HG02610 (cell line): ENCODE results near the gene MIA.
"Not testable (repeated sequence)": the region's sequence is repeated elsewhere in the genome, so short reads cannot be mapped to it uniquely, and the experiment has no call there.

ENCODE experiments used
- ATAC-seq: cut with Tn5 transposase; IDR thresholded peaks from one replicate; pipeline ENCODE4 v1.9.1; 2021; ENCODE audit warnings: mild to moderate bottlenecking, moderate library complexity; ENCODE audit not compliant: unreplicated experiment

Gene MIA

DNA sequence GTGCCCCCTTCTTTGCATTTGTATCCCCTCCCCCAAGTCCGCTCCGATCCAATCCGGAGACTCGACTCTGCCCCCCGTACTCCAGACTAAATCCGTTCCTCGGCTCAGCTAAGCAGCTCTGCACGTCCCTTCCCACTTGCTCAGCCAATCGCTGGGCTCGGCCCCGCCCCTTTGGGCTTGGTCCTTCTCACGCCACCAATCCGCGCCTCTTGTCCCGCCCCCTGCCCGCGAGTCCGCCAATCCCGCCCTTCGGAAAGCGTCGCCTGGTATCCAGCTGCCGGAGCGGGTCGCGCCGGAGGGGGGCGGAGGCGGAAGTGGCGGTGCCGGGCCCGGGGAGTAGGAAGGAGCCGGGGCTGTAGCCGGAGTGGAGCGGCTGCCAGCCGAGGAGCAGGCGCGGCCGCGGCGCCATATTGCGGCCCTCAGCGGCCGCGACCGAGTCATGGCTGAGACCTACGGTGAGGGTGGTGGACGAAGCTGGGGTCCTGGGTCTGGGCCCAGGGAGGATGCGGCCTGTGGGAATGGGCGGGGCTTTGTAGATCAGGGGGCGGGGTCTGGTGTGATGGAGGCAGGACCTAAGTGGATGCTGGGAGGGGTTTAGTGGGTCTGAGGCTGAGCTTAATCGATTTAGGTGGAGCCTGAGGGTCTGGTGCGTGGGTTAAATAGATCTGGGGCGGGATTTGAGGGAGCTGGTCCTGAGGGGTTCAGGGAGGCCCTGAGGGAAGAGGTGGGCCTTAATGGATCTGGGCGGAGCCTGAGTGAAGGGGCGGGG is 2.8 kb downstream of the MIA start, which contains the start of gene RAB4B:
Gene RAB4B (plus strand): TSS at position 311 of the 769 bp plus-strand sequence. CDS start 129 bp downstream, at position 440.
- peak; percentile 52 for ATAC-seq

- ATAC-seq, result no peak
Measured at GRCh38 chr19:40778706-40779284, 3.5 kb downstream of the MIA start.

- ATAC-seq, result no peak
Measured at GRCh38 chr19:40780582-40780981, 5.3 kb downstream of the MIA start.

DNA sequence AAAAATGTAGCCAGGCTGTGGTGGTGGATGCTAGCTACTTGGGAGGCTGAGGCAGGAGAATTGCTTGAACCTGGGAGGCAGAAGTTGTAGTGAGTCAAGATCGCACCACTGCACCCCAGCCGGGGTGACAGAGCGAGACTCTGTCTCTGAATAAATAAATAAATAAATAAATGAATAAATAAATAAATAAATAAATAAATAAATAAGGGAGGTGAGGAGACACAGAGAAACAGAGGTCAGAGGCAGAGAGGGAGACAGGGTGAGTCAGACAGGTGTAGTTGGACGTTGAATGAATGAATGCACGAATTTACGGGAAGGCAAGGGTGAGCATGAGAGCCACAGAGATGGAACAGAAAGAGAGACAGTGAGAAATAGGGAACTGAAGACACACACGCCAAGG is 5.8 kb downstream of the MIA start:
- ATAC-seq, result no peak

- no peak for ATAC-seq
Measured at GRCh38 chr19:40783711-40784110, 8.4 kb downstream of the MIA start.

GRCh38 chr19:40784146-40784545 is 8.8 kb downstream of the MIA start:
- ATAC-seq, result not testable (repeated sequence)

DNA sequence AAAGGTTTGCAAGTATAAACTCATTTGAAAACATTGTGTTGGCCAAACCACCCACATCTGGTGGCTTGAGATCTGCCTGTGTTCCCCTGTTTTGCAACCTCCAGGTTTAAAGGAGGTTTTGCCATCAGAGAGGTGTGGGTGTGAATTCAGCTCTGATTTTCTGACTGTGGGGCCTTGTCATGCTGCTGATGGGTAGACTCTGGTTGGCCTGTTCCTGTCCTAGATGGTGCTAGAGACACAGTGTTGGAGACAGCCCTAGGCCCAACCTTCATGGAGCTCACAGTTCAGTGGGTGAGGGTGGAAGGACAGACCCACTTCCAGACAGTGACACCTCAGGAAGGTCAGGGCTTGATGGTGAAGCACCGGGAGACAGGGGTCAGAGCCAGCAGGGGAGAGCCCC is 10.2 kb downstream of the MIA start:
- no peak for ATAC-seq

DNA sequence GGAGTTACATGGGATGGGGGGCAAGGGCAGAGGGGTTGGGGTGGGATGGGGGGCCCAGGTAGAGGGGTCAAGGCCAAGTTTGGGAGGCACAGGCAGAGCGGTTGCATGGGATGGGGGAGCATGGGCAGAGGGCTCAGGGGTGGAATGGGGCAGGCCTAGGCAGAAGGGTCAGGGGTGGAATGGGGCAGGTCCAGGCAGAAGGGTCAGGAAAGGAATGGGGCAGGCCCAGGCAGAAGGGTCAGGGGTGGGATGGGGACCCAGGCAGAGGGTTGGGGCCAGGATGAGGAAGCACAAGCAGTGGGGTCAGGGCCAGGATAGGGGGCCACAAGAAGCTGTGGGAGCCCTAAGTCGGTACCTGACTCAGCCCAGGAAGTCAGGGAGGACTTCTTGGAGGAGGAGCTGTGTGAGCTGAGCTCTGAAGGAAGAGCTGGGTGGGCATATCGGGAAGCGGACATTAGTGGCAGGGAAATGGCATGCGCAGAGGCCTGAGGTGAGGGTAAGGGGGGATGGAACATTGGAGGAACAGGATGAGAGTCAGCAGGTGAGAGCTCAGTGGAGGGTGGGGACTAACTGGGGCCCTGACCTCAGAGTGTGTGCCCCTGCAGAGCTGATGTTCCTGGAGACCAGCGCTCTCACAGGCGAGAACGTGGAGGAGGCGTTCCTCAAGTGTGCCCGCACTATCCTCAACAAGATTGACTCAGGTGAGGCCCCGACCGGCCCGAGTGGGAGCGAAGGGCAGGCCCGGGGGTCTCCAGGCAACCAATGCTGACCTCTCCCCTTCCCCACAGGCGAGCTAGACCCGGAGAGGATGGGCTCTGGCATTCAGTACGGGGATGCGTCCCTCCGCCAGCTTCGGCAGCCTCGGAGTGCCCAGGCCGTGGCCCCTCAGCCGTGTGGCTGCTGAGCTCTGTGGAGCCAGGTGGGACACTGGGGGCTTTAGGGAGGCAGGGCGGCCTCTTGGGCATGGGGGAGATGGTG is 11.0 kb downstream of the MIA start:
- no peak for ATAC-seq

GRCh38 chr19:40791349-40791748 is 16.0 kb downstream of the MIA start:
- ATAC-seq, result no peak

GRCh38 chr19:40791996-40792395 is 16.7 kb downstream of the MIA start:
- no peak for ATAC-seq

DNA sequence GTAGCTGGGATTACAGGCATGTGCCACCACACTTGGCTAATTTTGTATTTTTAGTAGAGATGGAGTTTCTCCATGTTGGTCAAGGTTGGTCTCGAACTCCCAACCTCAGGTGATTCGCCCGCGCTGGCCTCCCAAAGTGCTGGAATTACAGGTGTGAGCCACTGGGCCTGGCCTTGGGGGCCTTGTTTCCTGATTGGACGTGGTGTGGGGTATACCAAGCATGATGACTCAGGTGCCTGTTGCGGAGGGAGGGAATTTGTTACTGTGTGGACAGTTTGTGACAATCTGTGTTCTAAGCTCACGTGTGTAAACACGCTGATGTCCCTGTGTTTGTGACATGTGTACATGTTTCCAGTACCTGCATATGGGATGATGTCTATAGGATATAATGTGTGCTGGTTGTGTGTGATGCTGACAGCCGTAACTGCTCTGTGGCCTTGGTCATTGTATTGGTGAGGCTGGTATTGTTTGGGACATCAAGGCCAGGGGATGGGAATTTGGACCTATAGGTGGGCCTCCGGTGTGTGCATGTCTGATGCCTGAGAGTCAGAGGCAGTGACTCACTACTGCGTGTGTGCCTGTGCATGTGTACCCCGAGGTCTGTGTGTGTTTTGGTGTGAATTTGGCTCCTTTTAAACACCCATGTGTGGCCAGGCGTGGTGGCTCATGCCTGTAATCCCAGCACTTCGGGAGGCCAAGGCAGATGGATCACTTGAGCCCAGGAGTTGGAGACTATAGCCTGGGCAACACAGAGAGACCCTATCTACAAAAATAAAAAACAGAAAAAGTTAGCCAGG is 22.0 kb downstream of the MIA start:
- ATAC-seq, result no peak

- ATAC-seq, result no peak
Measured at GRCh38 chr19:40797963-40798682, 22.8 kb downstream of the MIA start.

GRCh38 chr19:40798683-40799557 is 23.6 kb downstream of the MIA start, which contains the start of gene EGLN2:
EGLN2 (plus strand) TSS chr19:40799191; CDS start chr19:40800573, 1,382 bp downstream.
- ATAC-seq, result peak; percentile 75

GRCh38 chr19:40799558-40800338 is 24.4 kb downstream of the MIA start:
- ATAC-seq, result no peak

- no peak for ATAC-seq
Measured at GRCh38 chr19:40800339-40800996, 25.1 kb downstream of the MIA start.

- ATAC-seq, result no peak
Measured at GRCh38 chr19:40800997-40801377, 25.7 kb downstream of the MIA start.

DNA sequence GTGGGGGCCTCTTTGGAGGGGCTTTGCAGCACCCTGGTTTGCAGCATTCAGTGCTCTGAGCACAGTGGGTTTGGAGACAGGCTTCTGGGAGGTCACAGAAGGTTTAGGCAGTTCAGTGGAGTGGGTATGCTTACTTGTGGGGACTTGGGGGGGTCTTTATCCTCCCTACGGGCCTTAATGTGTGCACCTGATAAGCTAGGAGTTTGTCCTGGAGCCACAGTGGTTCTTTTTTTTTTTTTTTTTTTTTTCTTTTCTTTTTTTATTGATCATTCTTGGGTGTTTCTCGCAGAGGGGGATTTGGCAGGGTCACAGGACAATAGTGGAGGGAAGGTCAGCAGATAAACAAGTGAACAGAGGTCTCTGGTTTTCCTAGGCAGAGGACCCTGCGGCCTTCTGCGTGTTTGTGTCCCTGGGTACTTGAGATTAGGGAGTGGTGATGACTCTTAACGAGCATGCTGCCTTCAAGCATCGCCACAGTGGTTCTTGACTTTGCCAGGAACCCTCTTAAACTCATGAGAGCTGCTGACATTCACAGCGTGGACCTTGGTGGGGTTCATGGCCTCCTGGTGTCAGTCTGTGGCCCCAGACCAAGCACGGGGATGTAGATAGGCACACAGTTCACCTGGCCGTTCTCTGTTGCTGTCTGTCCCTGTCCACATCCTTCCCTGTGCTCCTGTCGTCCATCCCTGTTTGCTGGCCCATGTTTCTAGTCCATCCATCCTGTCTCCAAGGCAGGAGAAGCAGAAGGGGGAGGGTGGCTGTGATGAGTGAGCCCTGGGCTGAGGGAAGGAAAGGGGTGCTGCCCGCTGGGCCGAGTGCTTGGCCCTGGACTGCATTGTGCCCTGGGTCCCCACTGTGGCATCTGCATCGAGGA is 26.3 kb downstream of the MIA start:
- ATAC-seq, result no peak
